Measurements from ENCODE around the gene GATD1. TPM values are rescaled to one million over a fixed set of nuclear protein-coding genes. Genes with fewer than 3 reads are reported as not detected.

The GATD1 gene
- total and polyA plus RNA-seq, 2 experiments from 2014 or later, result 39.3 to 51.0 TPM

- no peak for TF ChIP-seq ZNF114 (CRISPR knock-in tag; IDR thresholded peaks at IDR 0.05)
- TF ChIP-seq ZNF331 (CRISPR knock-in tag; IDR thresholded peaks at IDR 0.05; ENCODE audit: low read depth), result no peak
Observed at GRCh38 chr11:801097-801780, 24.0 kb upstream of the GATD1 start (continued).

GRCh38 chr11:800473-800872 lies 23.2 kb upstream of the GATD1 start:
- no peak overlapping the region for H3K4me2 ChIP-seq
- DNase-seq (ENCODE audit: low spot score), result no peak
- H3K4me1 Mint-ChIP-seq, result peaks cover 14% of the 10 kb centered on the region; the same call in 2 of the 3 replicates
- H3K79me2 ChIP-seq (replicated peaks; ENCODE audit: insufficient read depth), result no peaks in the 10 kb centered on the region; the same call in 1 of the 2 replicates
- no peak for ATAC-seq
- no peak overlapping the region for H3K27ac Mint-ChIP-seq
- H3K27me3 ChIP-seq (ENCODE audit: insufficient read depth), result no peaks in the 10 kb centered on the region
- H3K9me3 Mint-ChIP-seq, result no peaks in the 10 kb centered on the region
- no peaks in the 10 kb centered on the region for H3K36me3 ChIP-seq (ENCODE audit: insufficient read depth)
- no peak overlapping the region for H3K27ac ChIP-seq (ENCODE audit: low read depth)
- peaks cover 15% of the 10 kb centered on the region; the same call in 1 of the 2 replicates for H3K4me1 ChIP-seq (ENCODE audit: insufficient read depth)
- no peak overlapping the region for H3K4me3 Mint-ChIP-seq
- no peaks in the 10 kb centered on the region for H4K20me1 ChIP-seq (replicated peaks; ENCODE audit: insufficient read depth)
- no peak overlapping the region for H3K4me3 ChIP-seq
- H3K27me3 Mint-ChIP-seq (ENCODE audit: insufficient read depth, low read depth, poor library complexity), result peaks cover 10% of the 10 kb centered on the region
- no peaks in the 10 kb centered on the region for H3K9me2 ChIP-seq (ENCODE audit: insufficient read depth)
- peaks cover 15% of the 10 kb centered on the region; the same call in 1 of the 2 replicates for H3F3A ChIP-seq (replicated peaks; ENCODE audit: low read depth)
- no peak overlapping the region for H2AFZ ChIP-seq
- H3K36me3 Mint-ChIP-seq (ENCODE audit: low read depth), result peaks cover 2% of the 10 kb centered on the region; the same call in 1 of the 3 replicates
- TF ChIP-seq POLR2AphosphoS5 (IDR thresholded peaks at IDR 0.05; ENCODE audit: low read depth) (no peak), CREB1 (CRISPR knock-in tag; IDR thresholded peaks at IDR 0.05; ENCODE audit: low read depth) (no peak), EZH2phosphoT487 (IDR thresholded peaks at IDR 0.05; ENCODE audit: unreplicated experiment) (no peak), NANOG (IDR thresholded peaks at IDR 0.05; ENCODE audit: borderline replicate concordance) (no peak), ZNF331 (CRISPR knock-in tag; IDR thresholded peaks at IDR 0.05; ENCODE audit: low read depth) (no peak), ZNF114 (CRISPR knock-in tag; IDR thresholded peaks at IDR 0.05) (no peak), ZNF462 (CRISPR knock-in tag; IDR thresholded peaks at IDR 0.05) (no peak), REST (IDR thresholded peaks at IDR 0.05; ENCODE audit: unreplicated experiment) (no peak), EZH2 (IDR thresholded peaks at IDR 0.05; ENCODE audit: low read depth, unreplicated experiment) (no peak), STAT1 (IDR thresholded peaks at IDR 0.05; ENCODE audit: unreplicated experiment) (no peak)
- TF ChIP-seq, protein P1, sequence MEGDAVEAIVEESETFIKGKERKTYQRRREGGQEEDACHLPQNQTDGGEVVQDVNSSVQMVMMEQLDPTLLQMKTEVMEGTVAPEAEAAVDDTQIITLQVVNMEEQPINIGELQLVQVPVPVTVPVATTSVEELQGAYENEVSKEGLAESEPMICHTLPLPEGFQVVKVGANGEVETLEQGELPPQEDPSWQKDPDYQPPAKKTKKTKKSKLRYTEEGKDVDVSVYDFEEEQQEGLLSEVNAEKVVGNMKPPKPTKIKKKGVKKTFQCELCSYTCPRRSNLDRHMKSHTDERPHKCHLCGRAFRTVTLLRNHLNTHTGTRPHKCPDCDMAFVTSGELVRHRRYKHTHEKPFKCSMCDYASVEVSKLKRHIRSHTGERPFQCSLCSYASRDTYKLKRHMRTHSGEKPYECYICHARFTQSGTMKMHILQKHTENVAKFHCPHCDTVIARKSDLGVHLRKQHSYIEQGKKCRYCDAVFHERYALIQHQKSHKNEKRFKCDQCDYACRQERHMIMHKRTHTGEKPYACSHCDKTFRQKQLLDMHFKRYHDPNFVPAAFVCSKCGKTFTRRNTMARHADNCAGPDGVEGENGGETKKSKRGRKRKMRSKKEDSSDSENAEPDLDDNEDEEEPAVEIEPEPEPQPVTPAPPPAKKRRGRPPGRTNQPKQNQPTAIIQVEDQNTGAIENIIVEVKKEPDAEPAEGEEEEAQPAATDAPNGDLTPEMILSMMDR (conservative IDR thresholded peaks at IDR 0.05; ENCODE audit: low read depth in 2 of 2), result no peak
- TF ChIP-seq, protein P2, sequence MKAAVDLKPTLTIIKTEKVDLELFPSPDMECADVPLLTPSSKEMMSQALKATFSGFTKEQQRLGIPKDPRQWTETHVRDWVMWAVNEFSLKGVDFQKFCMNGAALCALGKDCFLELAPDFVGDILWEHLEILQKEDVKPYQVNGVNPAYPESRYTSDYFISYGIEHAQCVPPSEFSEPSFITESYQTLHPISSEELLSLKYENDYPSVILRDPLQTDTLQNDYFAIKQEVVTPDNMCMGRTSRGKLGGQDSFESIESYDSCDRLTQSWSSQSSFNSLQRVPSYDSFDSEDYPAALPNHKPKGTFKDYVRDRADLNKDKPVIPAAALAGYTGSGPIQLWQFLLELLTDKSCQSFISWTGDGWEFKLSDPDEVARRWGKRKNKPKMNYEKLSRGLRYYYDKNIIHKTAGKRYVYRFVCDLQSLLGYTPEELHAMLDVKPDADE (IDR thresholded peaks at IDR 0.05), result no peak

Data from GM23338 (cell line).